Measurements from ENCODE around the gene GLTP. TPM values are rescaled to one million over a fixed set of nuclear protein-coding genes. Genes with fewer than 3 reads are reported as not detected.

The GLTP gene
- total RNA-seq, 1 experiment from 2014 or later, result 78.2 TPM

- no TSS peak for BruUV-seq (replicated peaks)
- H4K20me1 ChIP-seq (ENCODE audit: low read length), result no peaks in the 10 kb centered on the region
- H3K4me3 ChIP-seq (ENCODE audit: low read length), result no peak overlapping the region
- H3K4me1 ChIP-seq (ENCODE audit: insufficient read depth, low read length), result peaks cover 33% of the 10 kb centered on the region
- no peaks in the 10 kb centered on the region for H3K9me3 ChIP-seq (ENCODE audit: low read length)
- H3K9ac ChIP-seq (ENCODE audit: low read length), result no peak overlapping the region
- TF ChIP-seq EZH2phosphoT487 (IDR thresholded peaks at IDR 0.05; ENCODE audit: borderline replicate concordance, low read length), result no peak
- TF ChIP-seq EZH2 (IDR thresholded peaks at IDR 0.05; ENCODE audit: low read length, unreplicated experiment), result no peak
- TF ChIP-seq CTCF (conservative IDR thresholded peaks at IDR 0.05; ENCODE audit: low read depth, low read length), result no peak
- no peak overlapping the region for H2AFZ ChIP-seq (ENCODE audit: low read length)
- H3K27ac ChIP-seq (ENCODE audit: low read length), result no peak overlapping the region
- H3K79me2 ChIP-seq (ENCODE audit: low read length), result no peaks in the 10 kb centered on the region
- H3K4me2 ChIP-seq (ENCODE audit: low read length), result no peak overlapping the region
- H3K27me3 ChIP-seq (ENCODE audit: low read length), result no peaks in the 10 kb centered on the region
- peak; percentile 6 for ATAC-seq
- H3K9me2 ChIP-seq (replicated peaks; ENCODE audit: low read length), result no peaks in the 10 kb centered on the region
- peak; percentile 49 for DNase-seq
- POLR2A ChIA-PET (ENCODE audit: unreplicated experiment), result interaction anchor here (0.6 kb wide), 1 partner anchor 42 kb away, joined by 7 read pairs; no protein-coding TSS in a partner anchor
- no peaks in the 10 kb centered on the region for H3F3A ChIP-seq (ENCODE audit: low read length, unreplicated experiment)
- intact Hi-C loops (cut with micrococcal nuclease), result no loop called here
- no peaks in the 10 kb centered on the region for H3K36me3 ChIP-seq (ENCODE audit: low read depth, low read length)
- CTCF ChIA-PET, result interaction anchor here (0.6 to 1.1 kb wide), 4 partner anchors 15 to 339 kb away, joined by 3 to 8 read pairs (median 5); no protein-coding TSS in a partner anchor
These were observed 5.3 kb upstream of the GLTP start for GRCh38 chr12:109885616-109886015.

- Histone ChIP-seq H3K27ac (ENCODE audit: low read length) (no peak overlapping the region), H3K4me1 (ENCODE audit: insufficient read depth, low read length) (peaks cover 36% of the 10 kb centered on the region)
These were observed 3.1 kb upstream of the GLTP start for GRCh38 chr12:109883461-109883860.

More at GRCh38 chr12:109883461-109883860, 3.1 kb upstream of the GLTP start:
- TF ChIP-seq CTCF (conservative IDR thresholded peaks at IDR 0.05; ENCODE audit: low read depth, low read length), result no peak
- TF ChIP-seq EZH2 (IDR thresholded peaks at IDR 0.05; ENCODE audit: low read length, unreplicated experiment), result no peak
- no peak for TF ChIP-seq EZH2phosphoT487 (IDR thresholded peaks at IDR 0.05; ENCODE audit: borderline replicate concordance, low read length)
- no peak for DNase-seq
- no peaks in the 10 kb centered on the region for H3K9me2 ChIP-seq (replicated peaks; ENCODE audit: low read length)
- no peaks in the 10 kb centered on the region for H3K27me3 ChIP-seq (ENCODE audit: low read length)
- no peak overlapping the region for H3K9ac ChIP-seq (ENCODE audit: low read length)
- no peak overlapping the region for H3K4me3 ChIP-seq (ENCODE audit: low read length)
- H3K36me3 ChIP-seq (ENCODE audit: low read depth, low read length), result no peaks in the 10 kb centered on the region
- intact Hi-C loops (cut with micrococcal nuclease), result no loop called here
- BruUV-seq (replicated peaks), result no TSS peak
- H4K20me1 ChIP-seq (ENCODE audit: low read length), result no peaks in the 10 kb centered on the region
- ChIA-PET POLR2A (ENCODE audit: unreplicated experiment) (no interaction called here), CTCF (no interaction called here)
- H3K4me2 ChIP-seq (ENCODE audit: low read length), result no peak overlapping the region
- no peaks in the 10 kb centered on the region for H3K9me3 ChIP-seq (ENCODE audit: low read length)
- no peak for ATAC-seq
- H2AFZ ChIP-seq (ENCODE audit: low read length), result no peak overlapping the region
- H3K79me2 ChIP-seq (ENCODE audit: low read length), result peaks cover 17% of the 10 kb centered on the region
- H3F3A ChIP-seq (ENCODE audit: low read length, unreplicated experiment), result no peaks in the 10 kb centered on the region

All from PC-3 (cell line).